ENCODE results near the gene PRKN.

Gene PRKN

GRCh38 chr6:162481320-162481719 is 246.2 kb downstream of the PRKN start:
- H3K27ac ChIP-seq: no peak overlapping the region
- TF ChIP-seq ZFX (IDR thresholded peaks at IDR 0.05; ENCODE audit: borderline replicate concordance) (no peak), CTCF (IDR thresholded peaks at IDR 0.05) (no peak)

GRCh38 chr6:162478192-162478671 is 249.3 kb downstream of the PRKN start:
- H3K27ac ChIP-seq: no peak overlapping the region
- no peak for TF ChIP-seq ZFX (IDR thresholded peaks at IDR 0.05; ENCODE audit: borderline replicate concordance)
- no peak for TF ChIP-seq CTCF (IDR thresholded peaks at IDR 0.05)

- no peak overlapping the region for H3K27ac ChIP-seq
- TF ChIP-seq ZFX (IDR thresholded peaks at IDR 0.05; ENCODE audit: borderline replicate concordance): no peak
- no peak for TF ChIP-seq CTCF (IDR thresholded peaks at IDR 0.05)
These were observed 252.8 kb downstream of the PRKN start for GRCh38 chr6:162474722-162475121.

GRCh38 chr6:162471842-162472241 is 255.7 kb downstream of the PRKN start:
- no peak for TF ChIP-seq ZFX (IDR thresholded peaks at IDR 0.05; ENCODE audit: borderline replicate concordance)
- TF ChIP-seq CTCF (IDR thresholded peaks at IDR 0.05): no peak

GRCh38 chr6:162468326-162468725 is 259.2 kb downstream of the PRKN start:
- H3K27ac ChIP-seq: no peak overlapping the region
- TF ChIP-seq ZFX (IDR thresholded peaks at IDR 0.05; ENCODE audit: borderline replicate concordance) (no peak), CTCF (IDR thresholded peaks at IDR 0.05) (no peak)

More at GRCh38 chr6:162471842-162472241, 255.7 kb downstream of the PRKN start:
- no peak overlapping the region for H3K27ac ChIP-seq

GRCh38 chr6:162467679-162468078 is 259.9 kb downstream of the PRKN start:
- TF ChIP-seq ZFX (IDR thresholded peaks at IDR 0.05; ENCODE audit: borderline replicate concordance) (no peak), CTCF (IDR thresholded peaks at IDR 0.05) (no peak)
- no peak overlapping the region for H3K27ac ChIP-seq

- no peak overlapping the region for H3K27ac ChIP-seq
- TF ChIP-seq CTCF (IDR thresholded peaks at IDR 0.05) (no peak), ZFX (IDR thresholded peaks at IDR 0.05; ENCODE audit: borderline replicate concordance) (no peak)
These were observed 264.0 kb downstream of the PRKN start for GRCh38 chr6:162463576-162463975.

Measured in 22Rv1 (cell line).